GM23338 (cell line): ENCODE measurements around the gene VAV3.

Experiments used
- CREB1 ChIP-seq: fragments of 250-450 bp; sonication (Bioruptor Pico); IDR thresholded peaks from 2 replicates; pipeline ENCODE4 v1.5.0; 2020; ENCODE audit warnings: low read depth, mild to moderate bottlenecking, moderate library complexity
- EZH2 ChIP-seq: fragments of 200-600 bp; sonication (generic); IDR thresholded peaks from one replicate; pipeline ENCODE4 v1.8.0; 2017; ENCODE audit warnings: antibody characterized with exemption, mild to moderate bottlenecking, low read depth; ENCODE audit not compliant: unreplicated experiment
- EZH2phosphoT487 ChIP-seq: fragments of 200-600 bp; sonication (generic); IDR thresholded peaks from one replicate; pipeline ENCODE4 v1.8.1; 2018; ENCODE audit warnings: antibody characterized with exemption; ENCODE audit not compliant: unreplicated experiment
- POLR2AphosphoS5 ChIP-seq: IDR thresholded peaks from 2 replicates; pipeline ENCODE4 v1.6.1; 2016; ENCODE audit warnings: antibody characterized with exemption, low read depth
- REST ChIP-seq: IDR thresholded peaks from one replicate; pipeline ENCODE4 v1.6.1; 2018; ENCODE audit warnings: antibody characterized with exemption; ENCODE audit not compliant: unreplicated experiment
- ZNF462 ChIP-seq: fragments of 250-450 bp; sonication (Bioruptor Pico); IDR thresholded peaks from 2 replicates; pipeline ENCODE4 v1.5.0; 2020; ENCODE audit warnings: mild to moderate bottlenecking, moderate library complexity
- TF ChIP-seq, protein P1 (sequence below), 2 experiments: fragments of 200-600 bp in 1 of 2; sonication (generic) in 1 of 2; conservative IDR thresholded peaks; 2 replicates each; pipeline versions ENCODE4 v1.5.1 to v1.6.1; 2016 to 2017; ENCODE audit warnings: antibody characterized with exemption in 2 of 2, low read depth in 2 of 2, mild to moderate bottlenecking in 2 of 2, moderate library complexity in 1 of 2
- TF ChIP-seq, protein P2 (sequence below): IDR thresholded peaks from 2 replicates; pipeline ENCODE4 v1.6.1; 2016; ENCODE audit warnings: antibody characterized with exemption

DNA sequence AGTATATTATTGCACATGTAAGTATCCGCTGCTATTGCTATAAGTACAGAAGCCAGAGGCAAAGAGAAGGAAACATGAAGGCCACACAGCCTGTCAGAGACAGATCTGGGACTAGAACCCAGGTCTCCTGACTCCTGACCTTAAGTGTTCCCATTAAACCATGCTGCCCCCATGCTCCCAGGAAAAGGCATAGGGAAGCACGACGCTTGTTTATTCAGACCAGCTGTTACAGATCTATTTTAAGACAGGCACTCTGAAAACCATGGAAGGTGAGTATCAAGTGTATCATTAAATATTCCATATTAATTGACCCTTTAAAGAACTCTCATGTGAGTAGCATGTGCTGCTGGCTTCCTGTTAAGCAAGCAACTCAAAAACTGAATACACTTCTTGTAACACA, 11.4 kb downstream of the VAV3 start:
- no peak for TF ChIP-seq POLR2AphosphoS5
- TF ChIP-seq EZH2phosphoT487, result no peak
- no peak for TF ChIP-seq EZH2
- TF ChIP-seq, protein P1, sequence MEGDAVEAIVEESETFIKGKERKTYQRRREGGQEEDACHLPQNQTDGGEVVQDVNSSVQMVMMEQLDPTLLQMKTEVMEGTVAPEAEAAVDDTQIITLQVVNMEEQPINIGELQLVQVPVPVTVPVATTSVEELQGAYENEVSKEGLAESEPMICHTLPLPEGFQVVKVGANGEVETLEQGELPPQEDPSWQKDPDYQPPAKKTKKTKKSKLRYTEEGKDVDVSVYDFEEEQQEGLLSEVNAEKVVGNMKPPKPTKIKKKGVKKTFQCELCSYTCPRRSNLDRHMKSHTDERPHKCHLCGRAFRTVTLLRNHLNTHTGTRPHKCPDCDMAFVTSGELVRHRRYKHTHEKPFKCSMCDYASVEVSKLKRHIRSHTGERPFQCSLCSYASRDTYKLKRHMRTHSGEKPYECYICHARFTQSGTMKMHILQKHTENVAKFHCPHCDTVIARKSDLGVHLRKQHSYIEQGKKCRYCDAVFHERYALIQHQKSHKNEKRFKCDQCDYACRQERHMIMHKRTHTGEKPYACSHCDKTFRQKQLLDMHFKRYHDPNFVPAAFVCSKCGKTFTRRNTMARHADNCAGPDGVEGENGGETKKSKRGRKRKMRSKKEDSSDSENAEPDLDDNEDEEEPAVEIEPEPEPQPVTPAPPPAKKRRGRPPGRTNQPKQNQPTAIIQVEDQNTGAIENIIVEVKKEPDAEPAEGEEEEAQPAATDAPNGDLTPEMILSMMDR (conservative IDR thresholded peaks at IDR 0.05; ENCODE audit: low read depth in 2 of 2), result peak in 1 of 2 experiments; percentile 23; a peak in 2 of 4 replicates
- no peak for TF ChIP-seq REST
- TF ChIP-seq CREB1 (CRISPR knock-in tag), result no peak
- TF ChIP-seq, protein P2, sequence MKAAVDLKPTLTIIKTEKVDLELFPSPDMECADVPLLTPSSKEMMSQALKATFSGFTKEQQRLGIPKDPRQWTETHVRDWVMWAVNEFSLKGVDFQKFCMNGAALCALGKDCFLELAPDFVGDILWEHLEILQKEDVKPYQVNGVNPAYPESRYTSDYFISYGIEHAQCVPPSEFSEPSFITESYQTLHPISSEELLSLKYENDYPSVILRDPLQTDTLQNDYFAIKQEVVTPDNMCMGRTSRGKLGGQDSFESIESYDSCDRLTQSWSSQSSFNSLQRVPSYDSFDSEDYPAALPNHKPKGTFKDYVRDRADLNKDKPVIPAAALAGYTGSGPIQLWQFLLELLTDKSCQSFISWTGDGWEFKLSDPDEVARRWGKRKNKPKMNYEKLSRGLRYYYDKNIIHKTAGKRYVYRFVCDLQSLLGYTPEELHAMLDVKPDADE, result no peak
- TF ChIP-seq ZNF462 (CRISPR knock-in tag), result no peak
